ENCODE data around the gene RASA3. TPM values are rescaled to one million over a fixed set of nuclear protein-coding genes. Genes with fewer than 3 reads are reported as not detected.

The RASA3 gene
- total RNA-seq, 1 donor from 2014 or later = 14.6 TPM

DNA sequence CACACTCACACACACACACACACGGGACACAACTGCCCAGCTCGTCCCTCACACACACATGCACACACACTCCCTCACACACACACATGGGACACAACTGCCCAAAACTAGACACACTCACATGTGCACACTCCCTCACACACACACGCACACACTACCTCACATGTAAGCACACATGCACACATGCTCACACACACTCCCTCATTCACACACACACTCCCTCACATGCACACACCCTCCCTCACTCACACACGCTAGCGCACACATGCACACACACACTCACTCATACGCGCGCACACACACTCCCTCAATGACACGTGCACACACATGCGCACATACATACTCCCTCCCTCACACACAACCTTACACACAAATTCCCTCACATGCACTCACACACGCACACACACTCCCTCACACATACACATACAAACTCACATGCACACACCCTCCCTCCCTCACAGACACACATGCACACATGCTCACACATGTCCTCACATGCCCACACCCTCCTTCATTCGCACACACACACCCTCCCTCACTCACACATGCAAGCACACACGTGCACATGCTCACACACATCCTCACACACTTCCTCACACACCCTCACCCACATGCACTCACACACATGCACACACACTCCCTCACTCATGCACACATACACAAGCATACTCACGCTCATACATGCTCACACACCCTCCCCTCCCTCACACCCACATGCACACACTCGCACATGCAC, 9.0 kb upstream of the RASA3 start:
- H3K4me1 Mint-ChIP-seq = no peaks in the 10 kb centered on the region
- H3K36me3 Mint-ChIP-seq = no peaks in the 10 kb centered on the region
- no peaks in the 10 kb centered on the region for H3K9me3 Mint-ChIP-seq
- DNase-seq (ENCODE audit: low spot score in 2 of 2, unreplicated experiment in 2 of 2) = no peak
- TF ChIP-seq, protein P1, sequence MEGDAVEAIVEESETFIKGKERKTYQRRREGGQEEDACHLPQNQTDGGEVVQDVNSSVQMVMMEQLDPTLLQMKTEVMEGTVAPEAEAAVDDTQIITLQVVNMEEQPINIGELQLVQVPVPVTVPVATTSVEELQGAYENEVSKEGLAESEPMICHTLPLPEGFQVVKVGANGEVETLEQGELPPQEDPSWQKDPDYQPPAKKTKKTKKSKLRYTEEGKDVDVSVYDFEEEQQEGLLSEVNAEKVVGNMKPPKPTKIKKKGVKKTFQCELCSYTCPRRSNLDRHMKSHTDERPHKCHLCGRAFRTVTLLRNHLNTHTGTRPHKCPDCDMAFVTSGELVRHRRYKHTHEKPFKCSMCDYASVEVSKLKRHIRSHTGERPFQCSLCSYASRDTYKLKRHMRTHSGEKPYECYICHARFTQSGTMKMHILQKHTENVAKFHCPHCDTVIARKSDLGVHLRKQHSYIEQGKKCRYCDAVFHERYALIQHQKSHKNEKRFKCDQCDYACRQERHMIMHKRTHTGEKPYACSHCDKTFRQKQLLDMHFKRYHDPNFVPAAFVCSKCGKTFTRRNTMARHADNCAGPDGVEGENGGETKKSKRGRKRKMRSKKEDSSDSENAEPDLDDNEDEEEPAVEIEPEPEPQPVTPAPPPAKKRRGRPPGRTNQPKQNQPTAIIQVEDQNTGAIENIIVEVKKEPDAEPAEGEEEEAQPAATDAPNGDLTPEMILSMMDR (IDR thresholded peaks at IDR 0.05; ENCODE audit: unreplicated experiment) = no peak
- H3K4me3 Mint-ChIP-seq = no peak overlapping the region
- H3K27ac Mint-ChIP-seq = no peak overlapping the region
- H3K27me3 Mint-ChIP-seq (ENCODE audit: low read depth) = no peaks in the 10 kb centered on the region

DNA sequence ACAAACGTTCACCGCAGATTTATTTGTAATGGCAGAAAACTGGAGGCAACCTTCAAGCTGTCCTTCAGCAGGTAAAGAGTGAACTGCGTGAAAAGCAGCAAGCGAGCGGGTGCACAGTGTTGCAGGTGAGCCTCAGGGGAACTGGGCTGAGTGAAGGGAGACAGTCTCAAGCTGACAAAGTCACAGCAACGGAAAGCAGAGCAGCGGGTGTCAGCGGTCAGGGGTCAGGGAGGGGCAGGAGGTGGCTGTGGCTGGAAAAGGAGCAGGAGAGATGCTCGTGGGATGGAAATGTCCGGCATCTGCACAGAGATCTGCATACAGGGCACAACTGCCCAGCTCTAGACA, 8.5 kb upstream of the RASA3 start:
- TF ChIP-seq, protein P1 (IDR thresholded peaks at IDR 0.05; ENCODE audit: unreplicated experiment) = no peak
- H3K27me3 Mint-ChIP-seq (ENCODE audit: low read depth) = no peaks in the 10 kb centered on the region
- H3K27ac Mint-ChIP-seq = no peak overlapping the region
- no peak for DNase-seq (ENCODE audit: low spot score in 2 of 2, unreplicated experiment in 2 of 2)
- H3K9me3 Mint-ChIP-seq = no peaks in the 10 kb centered on the region
- H3K4me3 Mint-ChIP-seq = no peak overlapping the region
- H3K36me3 Mint-ChIP-seq = no peaks in the 10 kb centered on the region
- no peaks in the 10 kb centered on the region for H3K4me1 Mint-ChIP-seq

DNA sequence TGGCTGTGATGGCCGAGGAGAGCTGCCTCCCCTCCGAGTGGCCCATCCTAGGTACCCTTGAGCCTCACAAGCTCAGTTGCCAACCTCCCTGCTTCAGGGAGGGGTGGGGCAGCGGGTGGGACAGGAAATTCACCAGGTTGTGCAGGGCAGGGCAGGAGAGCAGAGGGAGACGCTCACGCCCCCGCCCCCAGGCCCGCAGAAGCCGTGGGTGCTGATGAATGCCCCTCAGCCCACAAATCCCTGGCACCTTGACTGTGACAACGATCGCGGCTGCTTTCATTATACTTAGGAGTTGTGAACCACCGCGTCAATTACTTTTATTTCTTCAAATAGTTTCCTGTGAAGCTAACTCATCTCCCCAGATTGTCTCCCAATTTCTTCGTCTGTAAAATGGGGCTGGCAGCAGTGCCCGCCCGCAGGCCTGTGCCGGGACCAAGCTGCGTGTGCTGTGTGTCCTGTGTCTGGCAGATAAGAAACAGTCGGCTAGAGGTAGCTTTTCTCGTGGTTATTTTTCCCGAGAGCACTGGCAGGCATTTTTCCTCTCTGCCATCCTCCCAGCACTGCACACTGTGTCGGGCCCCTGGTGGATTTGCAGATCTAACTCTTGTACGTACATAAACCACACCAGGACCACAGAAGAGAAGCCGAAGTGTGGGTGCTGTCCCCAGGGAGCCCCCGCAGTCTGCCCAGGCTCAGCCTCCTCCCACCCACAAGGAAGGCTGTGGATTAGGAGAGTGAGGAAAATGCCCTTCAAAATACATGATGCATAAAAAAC, 7.9 kb upstream of the RASA3 start:
- Mint-ChIP-seq H3K4me1 (no peaks in the 10 kb centered on the region), H3K4me3 (no peak overlapping the region), H3K27me3 (ENCODE audit: low read depth) (no peaks in the 10 kb centered on the region), H3K36me3 (no peaks in the 10 kb centered on the region), H3K9me3 (no peaks in the 10 kb centered on the region), H3K27ac (no peak overlapping the region)
- DNase-seq (ENCODE audit: low spot score in 2 of 2, unreplicated experiment in 2 of 2) = no peak
- TF ChIP-seq, protein P1 (IDR thresholded peaks at IDR 0.05; ENCODE audit: unreplicated experiment) = no peak

DNA sequence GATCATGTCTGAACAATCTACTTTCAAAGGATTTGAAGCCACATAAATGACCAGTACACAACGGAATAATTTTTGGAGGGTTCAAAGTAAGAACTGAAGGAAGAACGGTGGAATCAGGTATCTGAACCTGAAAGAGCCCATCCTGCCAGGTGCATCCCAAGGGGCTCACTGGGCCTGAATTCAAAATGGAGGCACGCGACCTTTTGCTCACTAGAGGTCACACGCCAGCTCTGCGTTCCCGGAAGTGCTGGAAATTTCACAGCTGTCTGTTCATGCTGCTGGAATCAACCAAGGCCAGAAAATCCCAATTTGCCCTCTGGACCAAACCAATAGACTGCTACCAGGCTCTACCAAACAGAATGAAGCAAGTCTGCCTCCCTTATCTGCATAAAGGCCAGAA, 4.2 kb upstream of the RASA3 start:
- DNase-seq (ENCODE audit: low spot score in 2 of 2, unreplicated experiment in 2 of 2) = no peak
- TF ChIP-seq, protein P1 (IDR thresholded peaks at IDR 0.05; ENCODE audit: unreplicated experiment) = no peak
- no peak overlapping the region for H3K4me3 Mint-ChIP-seq
- peaks cover 7% of the 10 kb centered on the region for H3K4me1 Mint-ChIP-seq
- H3K9me3 Mint-ChIP-seq = no peaks in the 10 kb centered on the region
- H3K27me3 Mint-ChIP-seq (ENCODE audit: low read depth) = peaks cover 2% of the 10 kb centered on the region
- H3K36me3 Mint-ChIP-seq = no peaks in the 10 kb centered on the region
- no peak overlapping the region for H3K27ac Mint-ChIP-seq

DNA sequence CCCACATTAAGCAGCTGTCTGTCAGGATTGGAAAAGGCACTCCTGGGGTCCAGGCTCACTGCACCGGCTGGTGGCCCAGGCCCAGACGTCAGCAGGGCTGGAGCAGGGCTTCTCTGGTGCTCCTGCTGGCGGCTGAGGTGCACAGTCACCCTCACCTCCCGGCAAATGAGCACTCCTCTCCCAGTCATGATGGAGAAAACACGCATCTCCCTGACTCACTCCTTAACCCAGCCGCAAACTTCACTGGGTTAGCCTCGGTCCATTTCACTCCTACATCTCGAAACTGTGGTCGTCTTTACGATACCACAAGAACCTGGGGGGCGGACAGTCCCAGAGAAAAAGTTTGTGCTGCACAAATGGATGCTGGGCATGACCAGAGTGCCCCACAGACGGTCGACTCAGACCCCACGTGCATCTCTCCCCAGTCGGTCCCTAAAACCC, 3.3 kb upstream of the RASA3 start:
- H3K27me3 Mint-ChIP-seq (ENCODE audit: low read depth) = peaks cover 10% of the 10 kb centered on the region
- H3K27ac Mint-ChIP-seq = no peak overlapping the region
- H3K4me1 Mint-ChIP-seq = peaks cover 15% of the 10 kb centered on the region
- no peaks in the 10 kb centered on the region for H3K9me3 Mint-ChIP-seq
- no peak overlapping the region for H3K4me3 Mint-ChIP-seq
- no peak for DNase-seq (ENCODE audit: low spot score in 2 of 2, unreplicated experiment in 2 of 2)
- H3K36me3 Mint-ChIP-seq = no peaks in the 10 kb centered on the region
- TF ChIP-seq, protein P1 (IDR thresholded peaks at IDR 0.05; ENCODE audit: unreplicated experiment) = no peak
